HG02642 (cell line): ENCODE results near the gene PRR30.
A peak's percentile ranks its signal among the peaks of the same experiment; 100 is the strongest.

Experiments used
- ATAC-seq: cut with Tn5 transposase; IDR thresholded peaks from one replicate; pipeline ENCODE4 v1.9.1; 2021; ENCODE audit warnings: mild to moderate bottlenecking; ENCODE audit not compliant: unreplicated experiment, poor library complexity

The PRR30 gene

GRCh38 chr2:27108221-27108620, 31.0 kb downstream of the PRR30 start:
- no peak for ATAC-seq

DNA sequence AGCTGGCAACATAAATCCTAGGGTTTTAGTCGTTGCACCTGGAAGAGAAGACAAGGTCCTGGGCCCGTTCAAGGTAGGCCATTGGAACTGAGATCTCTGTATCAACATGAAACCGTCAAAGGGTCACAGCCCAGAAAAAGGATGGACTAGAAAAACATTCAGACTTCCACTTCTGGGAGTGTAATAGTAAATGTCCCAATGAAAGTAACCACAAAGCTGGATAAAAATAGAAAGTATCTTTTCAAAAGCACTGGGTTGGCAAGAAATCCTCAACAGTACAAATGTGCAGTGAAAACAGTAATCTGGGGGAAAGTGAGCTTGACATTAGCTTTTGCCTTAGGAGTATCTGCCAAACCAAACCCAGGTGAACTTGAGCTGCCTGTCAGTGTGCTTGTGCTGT, 33.2 kb downstream of the PRR30 start:
- ATAC-seq = no peak

DNA sequence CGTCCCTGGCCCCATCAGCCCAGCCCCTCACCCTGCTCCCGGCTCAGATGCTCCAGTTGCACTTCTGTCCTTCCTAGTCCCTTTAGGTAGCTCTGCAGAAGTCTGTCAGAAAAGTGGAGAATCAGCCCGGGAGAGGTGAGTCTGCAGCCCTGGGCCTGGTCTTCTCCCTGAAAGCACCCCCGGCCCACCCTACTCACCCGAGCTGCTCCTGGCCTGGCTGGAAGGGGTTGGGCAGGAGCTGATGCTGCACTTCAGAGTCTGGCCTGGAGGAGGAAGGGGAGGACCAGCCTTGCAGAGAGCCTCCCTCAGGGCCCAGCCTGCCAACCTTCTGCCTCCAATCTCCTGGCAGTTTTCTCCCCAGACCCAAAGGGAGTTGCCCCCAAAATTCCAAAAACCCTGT, 36.9 kb downstream of the PRR30 start:
- ATAC-seq = no peak

GRCh38 chr2:27100036-27100435, 39.2 kb downstream of the PRR30 start:
- no peak for ATAC-seq

DNA sequence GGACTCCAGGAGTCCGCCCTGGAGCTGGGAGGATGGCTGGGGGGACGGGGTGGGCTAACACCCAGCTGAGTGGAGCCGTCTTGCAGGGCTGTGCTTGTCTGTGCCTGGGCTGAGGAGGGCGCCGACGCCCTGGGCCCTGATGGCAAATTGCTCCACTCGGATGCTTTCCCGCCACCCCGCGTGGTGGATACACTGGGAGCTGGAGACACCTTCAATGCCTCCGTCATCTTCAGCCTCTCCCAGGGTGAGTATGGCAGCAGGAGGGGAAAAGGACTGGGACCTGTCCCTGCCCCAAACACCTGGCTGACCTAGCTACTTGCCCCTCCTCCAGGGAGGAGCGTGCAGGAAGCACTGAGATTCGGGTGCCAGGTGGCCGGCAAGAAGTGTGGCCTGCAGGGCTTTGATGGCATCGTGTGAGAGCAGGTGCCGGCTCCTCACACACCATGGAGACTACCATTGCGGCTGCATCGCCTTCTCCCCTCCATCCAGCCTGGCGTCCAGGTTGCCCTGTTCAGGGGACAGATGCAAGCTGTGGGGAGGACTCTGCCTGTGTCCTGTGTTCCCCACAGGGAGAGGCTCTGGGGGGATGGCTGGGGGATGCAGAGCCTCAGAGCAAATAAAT, 39.8 kb downstream of the PRR30 start:
- ATAC-seq = no peak

- no peak for ATAC-seq
These were observed 41.9 kb downstream of the PRR30 start for GRCh38 chr2:27097341-27097740.

- ATAC-seq = no peak
These were observed 42.4 kb downstream of the PRR30 start for GRCh38 chr2:27096748-27097297.

DNA sequence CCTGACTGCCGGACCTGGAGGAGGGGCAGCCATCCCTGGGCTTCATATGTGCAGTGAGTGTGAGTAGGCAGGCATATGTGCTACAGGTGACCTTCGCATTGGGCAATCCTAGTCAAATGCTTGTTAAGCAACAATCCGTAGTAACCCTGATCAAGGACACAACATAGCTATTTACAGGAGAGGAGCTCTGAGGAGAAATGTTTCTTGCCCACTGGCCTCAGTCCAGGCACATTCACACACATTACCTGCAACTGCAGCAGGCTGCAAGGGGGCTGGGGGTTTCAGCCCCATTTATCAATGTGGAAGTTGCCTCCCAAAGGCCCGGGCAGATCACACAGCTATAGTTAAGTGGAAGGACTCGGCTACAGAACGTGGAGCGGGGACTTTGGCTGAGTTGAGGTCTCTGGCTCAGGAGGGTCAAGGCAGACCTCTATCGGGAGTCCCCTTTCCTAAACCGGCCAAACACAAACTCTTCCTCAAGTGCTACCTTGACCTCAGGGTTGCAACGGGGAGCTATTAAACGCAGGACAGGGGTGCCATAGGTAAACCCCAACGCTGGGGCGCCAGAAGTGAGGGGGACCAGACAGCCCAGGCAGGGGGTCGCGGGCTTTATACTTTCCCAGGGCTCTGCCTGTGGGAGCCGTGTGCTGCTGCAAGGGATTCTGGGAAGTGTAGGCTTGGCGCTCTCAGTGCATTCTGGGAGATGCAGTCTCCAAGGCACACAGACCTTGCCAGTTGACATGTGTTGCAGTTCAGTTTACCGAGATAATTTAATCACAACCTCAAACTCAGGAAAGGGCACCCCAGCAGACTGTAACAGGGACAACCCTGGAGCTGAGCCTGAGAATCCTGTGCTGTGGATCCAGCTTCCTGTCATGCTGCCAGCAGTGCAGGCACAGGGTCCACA, 43.2 kb downstream of the PRR30 start:
- ATAC-seq = peak; percentile 56

DNA sequence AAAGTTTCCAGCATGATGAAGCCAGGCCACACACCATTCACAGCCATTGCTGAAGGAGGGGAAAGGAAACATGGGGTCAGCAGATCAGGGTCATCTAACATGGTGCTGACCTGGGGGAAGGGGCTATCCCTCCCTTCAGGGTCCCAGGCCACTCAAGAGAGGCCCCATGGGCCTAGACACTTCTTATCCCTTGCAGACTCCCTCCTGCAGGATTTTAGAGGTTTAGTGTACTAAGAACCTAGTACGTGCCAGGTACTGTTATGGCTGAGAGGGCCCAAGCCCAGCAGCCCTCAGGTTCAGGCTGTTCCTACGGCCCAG, 43.8 kb downstream of the PRR30 start:
- no peak for ATAC-seq

DNA sequence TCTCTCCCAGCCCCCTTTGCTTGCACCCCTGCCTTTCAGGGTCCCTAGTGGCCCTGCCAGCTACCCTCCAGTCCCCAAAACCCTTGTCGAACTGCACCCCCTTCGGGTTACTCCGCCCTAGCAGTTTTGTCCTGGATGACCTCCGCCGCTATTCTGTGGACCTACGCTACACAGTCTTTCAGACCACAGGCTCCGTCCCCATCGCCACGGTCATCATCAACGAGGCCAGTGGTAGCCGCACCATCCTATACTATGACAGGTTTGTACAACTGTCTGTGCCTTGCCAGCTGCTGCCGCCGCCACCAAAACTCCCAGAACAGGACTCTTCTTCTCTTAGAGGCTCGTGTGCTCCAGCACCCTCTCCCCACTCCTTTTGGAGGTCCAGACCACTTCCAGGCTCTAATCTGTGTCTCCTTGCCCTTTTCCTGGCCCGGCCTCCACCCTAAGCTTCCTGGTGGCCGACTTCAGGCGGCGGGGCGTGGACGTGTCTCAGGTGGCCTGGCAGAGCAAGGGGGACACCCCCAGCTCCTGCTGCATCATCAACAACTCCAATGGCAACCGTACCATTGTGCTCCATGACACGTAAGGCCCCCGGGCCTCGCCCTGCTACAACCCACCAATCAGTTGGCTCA, 44.7 kb downstream of the PRR30 start:
- no peak for ATAC-seq

DNA sequence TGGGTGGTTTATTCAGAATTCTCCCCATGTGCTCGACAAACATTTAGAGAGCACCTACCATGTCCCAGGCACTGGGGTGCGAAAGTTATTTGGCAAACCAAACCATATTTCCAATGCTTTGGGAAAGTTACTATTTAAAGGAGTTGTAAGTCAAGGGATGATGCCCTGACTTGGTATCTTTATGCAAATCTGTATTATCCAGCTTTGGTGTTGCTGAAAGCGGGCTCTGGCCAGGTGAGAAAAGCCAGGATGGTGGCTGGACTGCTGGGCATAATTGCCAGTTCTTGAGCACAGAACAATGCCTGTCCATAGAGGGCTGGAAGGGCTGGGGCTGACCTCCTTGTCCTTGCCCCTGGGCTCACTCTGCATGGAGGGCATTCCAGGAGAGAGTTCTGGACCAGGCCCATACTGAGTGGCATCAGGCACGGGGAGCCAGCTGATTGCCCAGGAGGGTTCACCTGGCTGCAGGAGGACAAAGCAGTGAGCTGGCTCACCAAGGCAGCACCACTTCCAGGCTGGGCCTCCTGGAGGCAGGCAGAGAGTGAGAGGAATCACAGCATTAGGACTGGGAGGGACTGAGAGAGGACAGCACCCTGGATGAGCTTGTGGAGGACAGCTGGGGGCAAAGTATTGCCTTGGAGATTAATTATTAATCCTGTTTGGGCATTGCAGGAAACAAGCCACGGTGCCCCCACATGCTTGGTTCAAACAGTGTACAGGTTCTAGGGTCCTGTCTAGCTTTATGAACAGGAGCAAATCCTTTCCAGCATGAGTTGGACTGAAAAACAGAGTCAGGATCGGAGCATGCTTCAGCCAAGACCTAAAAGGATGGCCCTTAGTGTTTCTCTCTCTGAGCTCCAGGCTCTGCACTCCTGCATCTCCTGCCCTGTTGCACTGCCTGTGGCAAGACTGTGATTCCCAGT, 45.5 kb downstream of the PRR30 start:
- ATAC-seq = no peak

DNA sequence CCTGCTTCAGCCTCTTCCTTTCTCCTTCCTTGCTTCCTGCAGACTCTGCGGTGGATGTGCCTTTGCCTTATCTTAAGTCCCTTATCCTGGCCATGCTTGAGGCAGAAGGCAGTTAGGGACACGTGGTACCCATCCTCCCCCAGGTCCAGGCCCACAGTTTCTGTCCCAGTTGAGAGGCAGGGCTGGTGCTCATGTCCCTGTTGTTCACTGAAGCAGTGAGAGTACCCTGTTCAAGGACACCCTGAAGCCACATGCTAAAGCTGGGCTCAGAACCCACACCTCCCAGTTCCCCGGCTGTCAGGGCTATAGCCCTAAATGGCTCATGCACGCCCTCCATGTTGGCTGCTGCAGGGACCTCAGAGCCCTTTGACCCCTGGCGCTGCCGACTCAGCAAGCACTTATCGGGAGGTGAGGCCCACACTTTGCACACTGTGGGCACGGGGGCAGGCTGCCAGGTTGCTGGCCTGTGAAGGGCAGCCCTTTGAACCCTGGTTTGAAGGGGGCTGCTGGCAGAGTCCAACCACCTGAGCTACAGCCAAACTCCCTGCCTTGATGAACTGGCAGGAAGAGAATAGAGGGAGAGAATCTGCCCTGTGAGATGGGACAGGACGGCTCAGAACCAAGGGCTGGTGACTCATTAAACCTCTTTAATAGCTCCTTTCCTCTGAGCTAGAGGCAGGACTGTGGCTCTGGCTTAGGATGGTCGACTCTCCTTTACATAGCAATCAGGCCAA, 46.3 kb downstream of the PRR30 start:
- no peak for ATAC-seq

- ATAC-seq = no peak
These were observed 47.2 kb downstream of the PRR30 start for GRCh38 chr2:27091746-27092695.

GRCh38 chr2:27089111-27089954, 49.9 kb downstream of the PRR30 start:
- ATAC-seq = no peak

DNA sequence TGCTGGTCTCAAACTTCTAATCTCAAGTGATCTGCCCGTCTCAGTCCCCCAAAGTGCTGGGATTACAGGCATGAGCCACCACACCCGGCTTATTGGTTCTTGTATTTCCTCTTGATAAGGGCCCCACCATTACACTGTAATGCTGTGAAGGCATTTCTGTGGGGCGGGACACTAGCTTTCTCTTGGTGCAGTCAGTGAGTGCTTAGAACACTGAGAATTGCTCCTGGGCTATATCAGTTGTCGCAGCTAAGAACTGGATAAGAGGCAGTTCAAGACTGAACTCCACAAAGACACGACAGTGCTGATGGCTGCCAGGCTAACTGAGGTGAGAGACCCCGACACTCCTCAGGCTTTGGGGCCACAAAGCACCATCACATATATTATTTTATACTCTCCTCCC, 50.6 kb downstream of the PRR30 start:
- no peak for ATAC-seq

DNA sequence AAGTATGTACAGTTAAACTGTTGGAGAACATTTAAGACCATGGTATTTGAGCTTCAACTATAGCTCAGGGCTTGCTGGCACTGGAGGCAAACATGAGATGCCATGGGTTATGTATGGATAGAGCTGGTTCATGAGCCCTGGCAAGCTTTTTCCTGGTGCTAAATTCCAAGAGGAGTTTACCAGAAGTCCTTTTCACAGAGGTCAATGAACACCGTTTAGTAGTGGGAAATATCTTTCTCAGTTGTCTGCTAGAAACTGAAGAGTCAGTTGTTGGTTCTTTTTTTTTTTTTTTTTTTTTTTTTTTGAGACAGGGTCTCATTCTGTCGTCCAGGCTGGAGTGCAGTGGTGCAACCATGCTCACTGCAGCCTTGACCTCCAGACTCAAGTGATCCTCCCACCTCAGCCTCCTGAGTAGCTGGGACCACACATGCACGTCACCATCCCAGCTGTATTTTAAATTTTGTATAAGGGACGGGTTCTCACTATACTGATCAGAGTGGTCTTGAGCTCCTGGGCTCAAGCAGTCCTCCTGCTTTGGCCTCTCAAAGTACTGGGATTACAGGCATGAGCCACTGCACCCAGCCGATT, 51.3 kb downstream of the PRR30 start:
- ATAC-seq = no peak
